Hematopoietic multipotent progenitor cell treated with erythropoietin and hydrocortisone succinate and interleukin-3 and kit ligand, for 15 days (in vitro differentiated cells): ENCODE results near the gene ALDH3B1.

Source experiments
- DNase-seq: peaks from one replicate; pipeline ENCODE4 v3.0.0-alpha.2; 2015; ENCODE audit warnings: low spot score

The ALDH3B1 gene

DNA sequence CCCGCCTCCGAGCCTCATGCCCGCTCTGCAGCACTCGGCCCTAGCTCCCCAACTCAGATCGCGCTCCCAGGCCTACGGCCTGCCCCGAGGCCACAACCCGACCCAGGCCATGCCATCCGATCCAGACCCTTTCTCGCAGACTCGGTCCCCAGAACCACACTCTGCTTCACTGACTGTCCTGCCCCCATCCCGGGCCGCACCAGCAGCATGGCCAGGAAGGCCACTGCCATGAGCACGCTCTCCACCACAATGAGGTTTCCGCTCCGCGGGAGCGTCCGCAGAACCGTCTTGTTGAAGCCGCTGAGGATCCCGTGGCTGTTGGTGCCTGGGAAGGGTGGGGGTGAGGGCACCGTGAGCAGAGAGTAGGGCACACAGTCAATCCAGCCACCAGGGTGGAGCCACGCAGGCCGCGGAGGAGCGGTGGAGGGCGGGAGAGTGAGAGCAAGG is 12.6 kb upstream of the ALDH3B1 start:
- DNase-seq: no peak

DNA sequence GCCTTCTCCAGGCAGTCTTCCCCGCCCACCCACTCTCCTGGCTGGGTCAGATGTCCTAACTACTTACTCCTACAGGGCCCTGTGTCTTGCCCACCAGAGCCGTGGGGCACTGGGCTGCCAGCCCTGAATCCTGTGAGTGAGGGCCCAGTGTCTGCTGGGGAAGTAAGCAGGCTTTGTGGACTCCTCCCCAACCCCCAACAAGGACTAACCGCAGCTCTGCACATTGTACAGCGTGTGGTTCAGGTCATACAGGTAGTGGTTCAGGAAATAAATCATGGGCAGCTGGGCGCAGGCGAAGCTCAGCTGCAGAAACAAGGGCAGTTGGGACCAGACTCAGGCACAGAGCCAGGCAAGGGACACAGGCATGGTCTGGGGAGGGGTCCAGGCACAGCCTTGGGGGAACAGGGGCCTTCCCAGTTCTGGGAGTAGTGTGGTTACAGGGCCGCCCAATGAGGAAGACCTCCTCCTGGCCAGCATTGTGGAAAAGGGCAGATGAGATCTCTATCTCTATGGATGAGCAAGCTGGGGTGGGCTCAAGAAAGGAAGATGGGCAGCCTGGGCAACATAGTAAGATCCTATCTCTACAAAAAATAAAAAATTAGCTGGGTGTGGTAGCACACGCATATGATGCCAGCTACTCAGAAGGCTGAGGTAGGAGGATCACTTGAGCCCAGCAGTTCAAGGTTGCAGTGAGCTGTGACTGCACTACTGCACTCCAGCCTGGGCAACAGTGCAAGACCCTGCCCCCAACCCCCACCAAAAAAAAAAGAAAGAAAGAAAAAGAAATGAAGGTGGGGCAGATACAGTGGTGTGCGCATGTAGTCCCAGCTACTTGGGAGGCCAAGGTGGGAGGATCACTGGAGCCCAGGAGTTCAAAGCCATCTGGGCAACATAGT is 11.7 kb upstream of the ALDH3B1 start:
- DNase-seq: no peak

DNA sequence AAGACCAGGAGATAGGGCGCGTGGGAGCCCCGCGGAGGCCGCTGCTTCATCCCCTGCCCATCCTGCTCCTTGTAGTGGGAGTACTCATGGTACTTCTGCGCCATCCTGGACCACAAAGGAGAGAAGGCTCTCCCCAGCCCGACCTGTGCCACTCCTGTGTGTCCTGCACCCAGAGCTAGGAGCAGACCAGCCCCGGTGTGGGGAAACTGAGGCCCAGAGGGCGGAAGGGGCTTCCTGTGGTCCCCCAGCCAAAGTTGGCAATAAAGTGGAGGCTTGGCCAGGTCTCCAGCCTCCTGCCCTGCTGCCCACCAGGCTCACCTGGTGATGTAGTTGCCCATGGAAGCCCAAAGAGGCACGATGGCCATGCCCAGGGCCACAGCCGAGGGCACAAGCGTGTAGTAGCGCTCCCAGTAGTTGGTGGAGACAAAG is 10.9 kb upstream of the ALDH3B1 start:
- DNase-seq: no peak

DNA sequence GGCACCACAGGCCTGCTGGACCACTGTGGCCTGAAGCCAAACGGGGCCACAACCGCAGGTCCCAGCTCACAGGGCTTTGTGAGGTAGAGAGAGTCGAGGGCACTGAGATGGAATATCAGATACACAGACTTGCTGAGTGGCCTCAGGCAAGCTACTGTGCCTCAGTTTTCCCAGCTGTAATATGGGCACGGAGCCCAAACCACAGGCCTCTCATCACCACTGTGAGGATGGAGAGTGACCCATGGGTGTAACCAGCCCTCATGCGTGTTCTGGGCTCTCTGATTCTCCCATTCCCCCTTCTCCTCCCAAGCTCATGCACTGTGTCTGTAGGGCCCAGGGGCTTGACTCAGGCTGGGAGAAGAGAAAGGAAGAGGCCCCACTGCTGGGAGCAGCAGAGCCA is 10.4 kb upstream of the ALDH3B1 start:
- DNase-seq: no peak

DNA sequence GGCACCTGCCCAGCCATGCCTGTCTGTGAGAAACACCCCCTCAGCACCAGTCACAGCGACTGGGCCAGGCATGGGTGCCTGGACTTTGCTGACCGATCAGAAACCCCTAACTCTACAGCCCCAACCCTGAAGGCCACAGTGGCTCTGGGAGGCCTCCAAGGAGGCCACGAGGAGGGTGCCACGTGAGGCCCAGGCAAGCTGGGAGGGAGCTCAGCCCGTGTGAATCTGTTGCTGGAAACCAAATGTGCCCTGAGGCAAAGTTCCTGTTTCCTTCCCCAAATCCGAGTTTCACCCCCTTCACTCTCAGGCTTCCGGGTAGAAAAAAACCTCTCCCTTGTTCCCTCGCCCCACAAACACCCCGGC is 7.6 kb upstream of the ALDH3B1 start:
- no peak for DNase-seq

DNA sequence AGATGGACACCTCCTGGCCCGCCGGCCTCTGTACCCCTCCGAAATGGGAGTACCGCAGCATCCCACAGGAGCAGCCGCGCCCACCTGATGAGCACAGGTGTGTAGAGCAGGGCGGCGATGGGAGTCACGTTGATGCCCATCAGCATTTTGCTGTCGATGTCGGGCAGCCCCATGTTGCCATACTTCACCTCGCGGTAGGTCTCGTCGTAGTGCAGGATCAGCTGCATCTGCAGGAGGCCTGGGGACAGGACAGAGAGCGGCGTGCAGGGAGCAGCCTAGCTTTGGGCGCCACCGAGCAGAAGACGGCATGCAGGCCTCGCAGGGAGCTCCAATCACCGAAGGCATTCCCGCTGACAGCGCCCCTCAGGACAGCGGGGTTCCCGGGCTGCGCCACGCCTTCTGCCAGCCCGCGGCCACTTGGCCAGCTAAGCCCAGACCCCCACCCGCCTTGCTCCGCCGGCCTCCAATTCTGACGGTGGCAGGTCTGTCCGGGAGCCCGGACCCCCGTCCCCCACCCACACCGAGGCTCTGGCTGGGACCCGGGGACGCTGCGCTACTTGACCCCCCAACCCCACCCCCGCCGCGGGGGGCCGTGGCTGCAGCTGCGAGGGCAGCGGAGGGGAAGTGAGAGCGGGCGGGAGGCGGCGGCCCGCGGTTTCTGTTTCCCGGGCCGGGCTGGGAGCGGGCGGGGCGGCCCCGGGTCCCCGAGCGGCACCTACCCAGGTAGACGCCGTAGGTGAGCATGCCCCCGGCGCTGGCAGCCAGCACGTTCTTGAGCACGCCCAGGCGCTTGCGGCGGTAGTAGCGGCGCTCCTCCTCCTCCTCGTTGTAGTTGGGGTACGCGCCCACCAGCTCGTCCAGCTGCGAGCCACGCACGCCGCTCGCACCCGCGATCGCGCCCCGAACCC is 6.9 kb upstream of the ALDH3B1 start:
- DNase-seq: no peak

DNA sequence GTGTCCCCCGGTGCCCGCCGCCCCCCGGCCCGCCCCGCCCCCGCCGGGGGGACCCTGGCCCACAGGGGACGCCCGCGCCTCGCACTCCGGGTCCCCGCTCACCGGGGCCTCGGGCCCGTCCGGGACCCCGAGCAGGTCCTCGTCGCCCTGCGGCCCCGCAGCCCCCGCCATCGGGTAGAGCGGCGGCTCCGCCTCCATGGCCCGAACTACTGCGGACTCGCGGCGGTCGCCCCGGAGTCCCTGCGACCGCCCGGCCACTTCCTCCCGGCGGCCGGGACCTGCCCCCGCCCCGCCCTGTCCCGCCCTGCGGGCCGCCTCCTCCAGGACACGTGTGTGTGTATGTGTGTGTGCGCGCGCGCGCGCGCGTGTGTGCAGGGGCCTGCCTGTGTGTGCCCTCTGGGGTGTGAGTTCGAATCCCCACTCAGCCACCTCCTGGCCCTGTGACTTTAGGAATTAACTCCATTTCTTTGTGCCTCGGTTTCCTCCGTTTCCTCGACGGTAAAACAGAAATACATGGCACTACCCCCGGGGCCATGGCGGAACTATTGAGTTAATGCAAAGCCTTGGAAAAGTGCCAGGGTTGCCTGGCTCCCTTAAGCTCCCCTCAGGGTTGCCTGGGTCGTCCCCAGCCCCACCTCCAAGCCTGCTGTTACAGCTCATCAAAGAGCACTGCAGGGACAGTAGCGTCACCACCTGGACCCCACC is 6.1 kb upstream of the ALDH3B1 start, which contains the start of gene UNC93B1:
Gene UNC93B1, minus strand, starts transcription at position 252 of the 705 bp plus-strand sequence. Its CDS starts 54 bp downstream, at position 198.
- DNase-seq: peak; percentile 73

DNA sequence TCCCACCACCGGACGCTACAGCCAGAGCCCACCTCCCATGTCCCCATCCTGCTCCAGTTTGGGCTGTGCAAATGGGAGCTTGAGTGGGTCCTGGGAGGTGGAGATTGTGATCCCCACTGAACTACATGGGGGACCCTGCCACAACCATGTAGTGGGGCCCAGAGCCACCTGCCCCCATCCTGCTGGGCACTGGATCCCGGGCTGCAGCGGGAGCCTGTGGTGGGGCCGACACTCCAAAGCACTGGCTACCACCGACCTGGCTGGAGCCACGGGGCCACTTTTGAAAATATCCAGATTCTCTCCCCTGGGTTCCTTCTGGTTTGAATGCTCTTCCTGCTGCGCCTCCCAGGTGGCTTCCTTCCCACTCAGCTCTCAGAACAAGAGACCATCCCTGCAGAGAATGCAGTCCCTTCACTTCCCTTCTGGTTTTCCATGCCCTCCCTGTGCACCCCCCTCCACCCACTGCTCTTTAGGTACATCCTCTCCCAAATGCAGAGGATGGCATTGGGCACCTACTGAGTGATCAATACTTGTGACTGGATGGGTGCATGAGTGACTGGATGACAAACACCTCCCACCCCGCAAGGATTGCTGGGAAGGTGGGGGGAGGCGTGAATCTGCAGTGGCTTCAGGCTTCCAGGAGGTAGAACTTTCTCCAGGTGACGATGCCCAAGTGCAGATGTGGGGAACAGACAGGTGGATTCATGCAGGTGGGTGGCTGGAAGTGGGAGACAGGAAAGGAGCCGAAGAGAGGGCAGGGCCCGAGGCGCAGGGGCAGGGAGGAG is 5.4 kb upstream of the ALDH3B1 start:
- no peak for DNase-seq

DNA sequence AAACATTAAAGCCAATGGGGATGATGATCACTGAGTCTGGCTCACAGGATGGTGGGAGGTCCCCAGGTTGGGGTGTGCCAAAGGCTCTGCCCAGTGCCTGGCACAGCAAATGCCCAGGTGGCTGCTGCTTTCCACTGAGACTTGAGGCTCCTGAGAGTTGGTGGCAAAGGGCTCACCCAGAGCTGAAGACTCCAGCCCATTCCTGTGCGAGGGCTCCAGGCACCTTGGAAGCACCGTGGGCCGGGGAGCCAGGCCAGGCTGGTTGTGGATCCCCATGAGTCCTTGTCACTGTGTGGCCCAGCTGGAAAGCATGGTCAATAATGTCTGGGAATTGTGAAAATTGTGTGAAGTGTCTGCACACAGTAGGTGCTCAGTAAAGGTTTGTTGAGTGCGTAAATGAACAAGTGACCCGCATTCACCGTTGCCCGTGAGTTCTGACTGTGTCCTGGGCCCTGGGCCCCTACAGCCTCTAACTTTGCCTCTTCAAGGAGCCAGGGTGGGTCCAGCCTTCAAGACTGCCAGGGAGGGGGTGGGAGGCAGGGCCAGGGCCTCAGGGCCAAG is 3.4 kb upstream of the ALDH3B1 start:
- no peak for DNase-seq

DNA sequence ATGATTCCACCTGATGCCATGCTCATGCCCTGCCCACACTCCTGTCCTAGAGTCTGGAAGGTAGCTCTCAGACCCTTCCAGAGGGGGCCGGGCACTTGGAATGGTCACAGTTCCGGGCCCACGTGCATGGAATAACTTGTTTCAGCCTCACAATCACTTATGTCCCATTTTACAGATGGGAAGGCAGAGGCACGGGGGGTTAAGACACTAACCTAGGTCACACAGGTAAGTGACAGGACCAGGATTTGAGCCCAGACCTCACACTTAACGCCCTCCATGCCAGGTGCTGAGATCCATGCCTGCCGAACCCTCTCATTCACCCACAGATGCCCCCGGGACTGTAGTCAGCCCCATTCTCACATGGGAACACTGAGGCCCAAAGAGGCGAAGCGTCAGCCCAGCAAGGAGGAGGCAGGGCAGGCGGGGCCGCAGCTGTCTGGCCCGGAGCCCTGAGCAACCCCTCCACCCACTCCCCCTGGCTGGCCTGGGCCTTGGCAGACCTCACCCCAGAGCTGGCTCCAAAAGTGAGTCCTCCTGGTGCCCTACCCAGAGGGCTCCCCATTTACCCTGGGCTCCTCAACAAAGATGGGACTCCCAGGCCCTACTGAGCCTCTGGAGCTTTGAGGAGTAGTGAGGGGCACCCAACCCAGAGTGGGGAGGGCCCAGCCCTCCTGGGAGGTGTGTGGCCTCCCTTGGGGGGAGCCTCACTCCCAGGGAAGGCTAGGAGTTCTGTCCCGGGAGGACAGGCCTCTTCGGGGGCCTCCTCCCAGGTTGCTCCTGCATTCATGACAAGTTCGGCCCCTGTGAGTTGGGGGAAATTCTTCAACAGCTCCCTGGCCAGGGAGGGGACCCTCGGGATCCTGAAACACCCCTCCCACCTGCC is 2.4 kb upstream of the ALDH3B1 start:
- DNase-seq: peak; percentile 12

DNA sequence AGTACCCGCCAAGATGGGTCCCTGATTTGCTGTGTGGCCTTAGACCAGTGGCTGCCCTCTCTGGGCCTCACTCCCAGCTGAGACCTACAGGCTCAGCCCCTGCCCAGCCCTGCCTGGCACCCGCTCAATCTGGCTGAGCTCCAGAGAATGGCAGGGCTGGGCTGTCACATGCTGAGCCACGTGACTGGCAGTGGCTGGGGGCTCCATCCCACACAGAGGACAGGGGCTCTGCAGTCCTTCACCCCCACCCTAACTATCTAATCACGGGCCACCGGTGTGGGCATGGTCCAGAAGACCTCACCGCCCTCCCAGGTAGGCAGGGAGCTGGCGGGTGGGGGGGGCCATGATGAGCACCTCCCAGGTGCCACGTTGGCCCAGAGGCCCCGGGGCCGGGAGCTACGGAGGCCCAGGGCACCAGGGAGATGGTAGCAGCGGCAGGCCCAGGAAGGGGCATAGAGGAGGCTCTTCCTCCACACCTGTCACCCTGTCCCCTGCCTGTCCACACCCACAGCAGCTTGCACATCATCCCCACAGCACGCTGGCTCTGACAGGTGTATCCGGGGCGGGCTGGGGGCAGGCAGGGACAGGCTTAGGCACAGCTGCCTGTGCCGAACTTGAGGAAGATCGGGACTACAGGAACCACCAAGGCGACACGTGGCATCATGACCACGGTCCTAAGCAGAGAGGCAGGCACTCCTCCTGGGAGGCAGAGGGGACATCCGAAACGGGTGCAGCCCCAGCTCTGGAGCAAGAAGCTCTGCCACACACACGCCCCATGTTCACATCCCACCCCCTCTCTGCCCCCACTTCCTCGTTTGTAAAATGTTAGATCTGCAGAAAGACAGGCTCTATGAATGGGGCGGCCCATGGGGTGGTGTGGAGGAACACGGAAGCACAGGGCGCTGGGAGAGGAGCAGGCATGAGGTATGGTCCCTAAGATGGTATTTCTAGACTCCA is 1.5 kb upstream of the ALDH3B1 start:
- DNase-seq: peak; percentile 86

DNA sequence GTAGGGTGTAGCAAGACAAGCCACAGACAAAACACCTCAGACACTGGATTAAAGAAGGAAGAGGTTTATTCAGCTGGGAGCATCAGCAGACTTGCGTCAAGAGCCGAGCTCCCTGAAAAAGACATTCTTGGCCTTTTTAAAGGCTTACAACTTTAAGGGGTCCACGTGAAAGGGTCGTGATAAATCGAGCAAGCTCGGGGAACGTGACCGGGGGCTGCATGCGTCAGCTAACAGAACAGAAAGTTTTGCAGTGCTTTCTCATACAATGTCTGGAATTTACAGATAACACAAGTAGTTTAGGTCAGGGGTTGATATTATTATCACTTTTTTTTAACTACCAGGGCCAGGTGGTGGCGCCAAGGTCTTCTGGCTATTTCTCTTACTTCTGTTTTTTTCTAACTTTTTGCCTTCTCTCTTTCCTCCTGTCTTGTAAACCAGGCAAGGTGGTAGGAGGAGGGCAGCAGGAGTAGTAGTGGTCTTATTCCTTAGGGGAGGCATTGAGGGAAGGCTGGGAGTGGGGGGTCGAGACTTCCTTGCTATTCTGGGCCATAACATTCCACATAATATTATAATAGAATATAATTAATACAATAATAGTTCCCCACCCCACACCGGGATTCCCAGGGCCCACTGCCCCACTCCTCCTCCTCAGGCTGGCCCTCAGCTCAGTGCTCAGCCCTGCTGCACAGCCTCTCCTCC is 587 bp upstream of the ALDH3B1 start:
- peak; percentile 82 for DNase-seq

DNA sequence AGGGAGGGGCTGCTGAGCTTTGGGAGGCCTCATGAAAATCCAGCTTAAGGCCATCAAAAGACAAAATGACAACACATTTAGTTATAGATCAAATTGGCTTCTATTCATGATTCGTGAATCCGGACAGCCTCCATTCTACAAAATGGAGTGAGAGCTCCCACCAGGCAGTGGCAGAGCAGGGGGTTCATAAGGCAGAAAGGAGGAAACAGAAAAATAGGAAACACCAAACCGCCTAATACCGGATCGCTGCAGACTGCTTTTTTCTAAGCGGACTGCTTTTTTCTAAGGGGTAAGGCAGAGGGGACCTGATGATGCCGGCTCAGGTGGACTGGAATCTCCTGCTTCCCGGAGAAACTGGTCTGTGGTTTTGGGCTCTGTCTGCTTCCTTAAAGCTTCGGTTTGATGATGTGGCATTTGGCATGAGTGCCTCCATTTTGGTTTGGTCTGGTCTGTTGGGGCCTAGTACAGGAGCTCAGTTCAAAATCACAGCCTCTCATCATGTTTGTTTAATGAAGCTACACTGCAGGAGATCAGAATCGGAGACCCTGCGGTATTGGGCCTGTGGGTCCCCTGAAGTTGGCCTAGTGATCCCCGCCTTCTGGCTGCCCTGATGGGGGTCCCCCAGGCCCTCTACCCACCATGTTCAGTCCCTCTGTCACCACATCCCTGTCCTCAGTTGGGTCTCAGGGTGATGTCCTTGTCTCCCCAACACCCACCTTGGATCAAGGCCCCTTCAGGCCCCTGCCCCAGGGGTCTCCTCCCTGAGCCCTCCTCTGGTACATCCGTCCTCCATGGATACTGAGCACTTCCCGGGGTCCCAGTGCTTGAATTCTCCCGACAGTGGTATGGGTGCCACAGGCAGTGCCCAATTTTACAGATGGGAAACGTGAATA is 1.2 kb downstream of the ALDH3B1 start:
- DNase-seq: peak; percentile 15

DNA sequence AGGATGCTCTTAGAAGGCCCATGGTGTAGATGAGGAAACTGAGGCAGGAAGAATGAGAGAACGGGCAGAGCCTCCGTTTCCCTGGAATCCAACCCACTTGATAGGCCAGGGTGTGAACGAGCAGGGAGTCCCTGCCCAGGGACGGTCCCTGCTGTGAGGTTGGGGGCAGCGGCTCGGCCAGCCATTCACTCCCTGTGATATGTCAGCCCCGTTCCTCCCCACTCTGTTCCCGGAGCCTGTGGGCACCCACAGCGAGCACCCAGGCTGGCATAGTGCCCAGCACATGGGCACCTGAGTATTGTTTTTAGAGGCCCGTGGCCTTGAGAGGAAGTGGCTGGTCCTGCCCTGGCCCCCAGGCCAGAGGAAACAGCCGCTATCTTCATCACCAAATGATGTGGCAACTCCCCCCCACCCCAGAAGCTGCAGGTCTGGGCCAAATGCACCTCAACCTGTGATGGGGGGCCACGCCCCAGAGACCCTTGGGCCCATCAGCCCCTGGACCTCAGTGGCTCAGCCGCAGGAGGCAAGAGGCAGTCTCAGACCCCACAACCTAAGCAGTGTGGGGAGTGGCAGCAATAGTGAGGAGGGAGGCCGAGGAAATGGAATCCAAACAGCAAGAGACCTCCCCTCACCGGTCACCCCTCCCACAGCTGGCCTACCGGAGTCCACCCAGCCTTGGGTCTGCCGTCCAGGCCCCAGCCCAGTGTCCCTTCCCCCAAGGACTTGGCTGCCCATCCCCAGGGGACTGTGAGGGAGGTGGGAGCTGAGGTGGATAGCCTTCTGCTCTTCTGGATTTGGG is 2.1 kb downstream of the ALDH3B1 start:
- no peak for DNase-seq

DNA sequence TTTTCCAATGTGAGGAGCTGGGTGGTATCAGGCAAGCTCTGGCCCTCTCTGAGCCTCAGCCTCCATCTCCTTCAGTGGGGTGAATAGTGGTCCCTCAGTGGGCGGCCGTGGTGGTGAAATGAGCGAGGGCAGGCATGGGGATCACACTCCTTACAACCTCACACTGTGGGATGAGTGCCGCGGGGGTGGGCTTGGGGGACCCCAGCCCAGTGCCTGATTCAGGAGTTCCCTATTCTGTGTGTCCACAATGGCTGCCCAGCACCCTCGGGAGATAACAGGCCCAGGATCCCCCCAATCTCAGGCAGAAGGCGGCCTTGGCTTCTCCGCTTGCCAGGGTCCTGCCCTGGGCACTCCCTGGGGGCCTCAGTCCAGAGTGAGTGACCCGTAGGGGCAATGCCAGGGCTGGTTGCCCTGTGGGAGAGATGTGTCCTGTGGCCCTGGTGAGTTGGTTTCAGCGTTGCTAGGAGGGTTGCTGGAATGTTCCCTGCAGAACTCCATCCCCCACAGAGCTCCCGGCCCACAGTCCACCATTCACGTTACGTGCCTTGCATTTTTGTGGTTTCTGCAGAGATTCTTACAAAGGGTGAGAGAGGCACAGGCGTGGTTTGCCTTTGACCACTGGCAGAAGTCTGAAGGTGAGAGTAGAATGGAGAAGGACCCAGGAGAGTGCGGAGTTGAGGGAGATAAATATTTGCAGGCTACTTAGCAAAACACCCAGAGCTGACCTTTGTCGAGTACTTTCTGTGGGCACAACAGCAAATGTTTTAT is 2.9 kb downstream of the ALDH3B1 start:
- DNase-seq: no peak
